HG02571 (cell line): ENCODE measurements around the gene ADGRV1.
"Not testable (repeated sequence)": the region's sequence is repeated elsewhere in the genome, so short reads cannot be mapped to it uniquely, and the experiment has no call there.

Experiments used
- ATAC-seq: cut with Tn5 transposase; IDR thresholded peaks from one replicate; pipeline ENCODE4 v1.9.1; 2021; ENCODE audit warnings: mild to moderate bottlenecking, moderate library complexity; ENCODE audit not compliant: unreplicated experiment

Gene ADGRV1

GRCh38 chr5:90968319-90968718 lies 409.7 kb downstream of the ADGRV1 start:
- no peak for ATAC-seq

- not testable (repeated sequence) for ATAC-seq
Observed at GRCh38 chr5:90969945-90970344, 411.3 kb downstream of the ADGRV1 start.

GRCh38 chr5:90981177-90981576 lies 422.6 kb downstream of the ADGRV1 start:
- ATAC-seq: no peak

- ATAC-seq: no peak
Observed at GRCh38 chr5:90981821-90982220, 423.2 kb downstream of the ADGRV1 start.

- ATAC-seq: no peak
Observed at GRCh38 chr5:90982576-90982975, 424.0 kb downstream of the ADGRV1 start.

GRCh38 chr5:90983148-90983547 lies 424.6 kb downstream of the ADGRV1 start:
- no peak for ATAC-seq

GRCh38 chr5:90983711-90984124 lies 425.1 kb downstream of the ADGRV1 start:
- ATAC-seq: no peak

GRCh38 chr5:90985341-90985740 lies 426.7 kb downstream of the ADGRV1 start:
- no peak for ATAC-seq

- no peak for ATAC-seq
Observed at GRCh38 chr5:90987726-90988125, 429.1 kb downstream of the ADGRV1 start.

GRCh38 chr5:90991201-90991600 lies 432.6 kb downstream of the ADGRV1 start:
- no peak for ATAC-seq

- ATAC-seq: no peak
Observed at GRCh38 chr5:90994796-90995195, 436.2 kb downstream of the ADGRV1 start.

GRCh38 chr5:90996089-90996488 lies 437.5 kb downstream of the ADGRV1 start:
- ATAC-seq: no peak

GRCh38 chr5:90997082-90997481 lies 438.5 kb downstream of the ADGRV1 start:
- ATAC-seq: no peak

- ATAC-seq: no peak
Observed at GRCh38 chr5:91000743-91001142, 442.1 kb downstream of the ADGRV1 start.

GRCh38 chr5:91006713-91007112 lies 448.1 kb downstream of the ADGRV1 start:
- ATAC-seq: no peak

GRCh38 chr5:91007251-91007650 lies 448.7 kb downstream of the ADGRV1 start:
- no peak for ATAC-seq

GRCh38 chr5:91007780-91008402 lies 449.3 kb downstream of the ADGRV1 start:
- ATAC-seq: no peak

- ATAC-seq: no peak
Observed at GRCh38 chr5:91010090-91010489, 451.5 kb downstream of the ADGRV1 start.

- no peak for ATAC-seq
Observed at GRCh38 chr5:91011029-91011428, 452.4 kb downstream of the ADGRV1 start.

- not testable (repeated sequence) for ATAC-seq
Observed at GRCh38 chr5:91012867-91013266, 454.3 kb downstream of the ADGRV1 start.

GRCh38 chr5:91016322-91016721 lies 457.7 kb downstream of the ADGRV1 start:
- ATAC-seq: no peak

- ATAC-seq: no peak
Observed at GRCh38 chr5:91016954-91017700, 458.5 kb downstream of the ADGRV1 start.

- no peak for ATAC-seq
Observed at GRCh38 chr5:91018200-91018599, 459.6 kb downstream of the ADGRV1 start.
